Activated CD4-positive, alpha-beta T cell treated with anti-CD3 and anti-CD28 coated beads for 1 hour (primary cell): ENCODE data around the gene LRP2.

ENCODE experiments used
- DNase-seq: peaks from one replicate; pipeline ENCODE4 v3.0.0-alpha.2; 2020

Gene LRP2

DNA sequence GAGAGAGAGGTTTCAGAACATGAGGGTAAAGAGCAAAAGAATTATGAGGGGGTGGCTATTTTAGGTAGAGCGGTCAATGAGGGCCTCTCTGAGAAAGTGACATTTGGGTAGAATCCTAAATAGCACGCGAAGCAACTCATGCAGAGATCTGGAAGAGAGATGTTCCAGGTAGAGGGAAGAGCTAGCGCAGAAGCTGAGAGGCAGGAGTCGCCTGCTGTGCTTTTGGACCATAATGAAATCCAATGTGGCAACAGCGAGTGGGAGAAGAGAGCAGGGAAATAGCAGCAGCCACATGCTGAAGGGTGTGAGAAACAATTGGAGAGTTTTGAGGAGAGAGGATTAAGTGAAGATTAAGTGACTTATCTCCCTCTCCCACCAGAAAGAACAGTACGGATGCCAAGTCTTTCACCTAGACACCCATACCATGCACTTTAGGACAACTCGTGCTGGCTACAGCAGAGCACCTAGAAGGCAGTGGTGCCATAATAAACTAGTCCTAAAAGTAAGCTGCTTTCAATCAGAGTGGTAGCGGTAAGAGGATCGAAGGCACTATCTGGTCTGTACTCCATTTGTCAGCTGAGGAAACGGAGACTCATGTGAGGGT is 129.7 kb downstream of the LRP2 start:
- DNase-seq: no peak

- no peak for DNase-seq
These were observed 132.1 kb downstream of the LRP2 start for GRCh38 chr2:169230204-169230603.

- no peak for DNase-seq
These were observed 132.7 kb downstream of the LRP2 start for GRCh38 chr2:169229590-169229989.

DNA sequence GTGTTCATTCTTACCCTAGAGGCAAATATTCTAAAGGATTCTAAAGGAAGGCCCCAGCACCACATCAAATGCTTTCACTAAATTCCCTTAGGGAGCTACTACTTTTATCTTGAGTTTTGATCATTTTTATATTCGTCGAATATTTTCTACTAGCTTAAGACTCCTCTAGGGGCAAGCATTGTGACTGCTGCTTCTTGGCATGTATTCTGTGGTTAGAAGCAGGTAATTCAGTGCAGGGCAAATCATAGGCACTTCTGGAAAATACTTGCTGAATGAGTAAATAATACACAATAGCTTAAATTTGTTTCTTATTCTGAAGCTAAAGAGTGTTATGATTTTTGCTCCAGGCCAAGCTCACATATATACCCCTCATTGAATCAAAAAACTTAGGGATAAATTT is 136.4 kb downstream of the LRP2 start:
- DNase-seq: no peak

GRCh38 chr2:169225233-169225750 is 137.0 kb downstream of the LRP2 start:
- no peak for DNase-seq

- no peak for DNase-seq
These were observed 139.7 kb downstream of the LRP2 start for GRCh38 chr2:169222665-169223064.

- DNase-seq: no peak
These were observed 140.5 kb downstream of the LRP2 start for GRCh38 chr2:169221745-169222369.

DNA sequence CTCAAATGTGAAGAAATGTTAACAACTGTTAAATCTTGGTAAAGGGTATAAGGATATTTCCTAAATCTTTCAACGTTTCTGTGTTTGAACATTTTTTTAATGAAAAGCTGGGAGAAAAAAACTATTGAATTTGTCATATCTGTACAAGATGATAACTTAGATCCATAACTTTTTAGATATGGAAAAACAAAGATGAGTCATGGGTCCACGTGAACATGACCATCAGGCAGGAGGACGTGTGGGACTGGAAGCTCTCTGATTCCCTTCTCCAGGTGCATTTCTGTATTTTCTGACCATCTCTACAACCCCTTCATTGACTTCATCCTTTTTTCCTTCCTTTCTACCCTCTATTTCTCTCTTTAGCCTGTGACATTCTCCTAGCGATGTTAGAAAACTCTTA is 151.4 kb downstream of the LRP2 start:
- DNase-seq: no peak

GRCh38 chr2:169208026-169208425 is 154.3 kb downstream of the LRP2 start:
- no peak for DNase-seq

DNA sequence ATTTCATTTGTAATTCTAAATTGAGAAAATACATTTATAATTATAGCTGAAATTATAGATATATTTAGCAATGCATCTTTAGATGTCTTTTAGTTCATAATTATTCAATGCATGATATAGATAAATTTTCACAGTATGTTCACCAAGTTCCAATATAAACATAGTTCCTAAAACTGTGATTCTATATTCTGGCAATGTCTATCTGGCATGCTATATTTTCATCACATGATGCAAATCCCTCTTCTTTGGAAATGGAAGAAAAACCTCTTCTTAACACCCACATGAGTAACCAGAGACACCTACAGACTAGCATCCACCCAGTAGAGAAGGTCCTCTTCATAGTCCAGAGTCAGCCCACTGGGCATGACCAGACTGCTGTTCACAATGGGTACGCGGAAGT is 157.2 kb downstream of the LRP2 start:
- no peak for DNase-seq

GRCh38 chr2:169203952-169204351 is 158.4 kb downstream of the LRP2 start:
- DNase-seq: no peak

DNA sequence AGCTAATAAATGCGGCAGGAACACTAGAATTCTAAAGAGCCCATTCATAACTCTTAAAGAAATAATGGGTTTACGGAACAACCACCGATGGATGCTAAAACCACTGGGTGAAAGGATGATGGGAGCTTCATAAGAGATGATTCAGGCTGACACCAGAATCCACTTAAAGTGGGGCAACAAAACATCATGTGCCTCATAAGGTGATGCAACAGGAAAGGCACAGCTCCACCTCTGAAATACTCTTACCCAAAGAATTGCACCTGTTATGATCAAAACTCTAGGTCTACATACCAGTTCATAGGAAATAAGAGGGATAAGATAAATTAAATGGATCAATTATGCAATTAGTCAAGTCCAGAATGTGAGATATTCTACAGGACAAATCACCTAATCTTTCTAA is 161.6 kb downstream of the LRP2 start:
- DNase-seq: no peak

DNA sequence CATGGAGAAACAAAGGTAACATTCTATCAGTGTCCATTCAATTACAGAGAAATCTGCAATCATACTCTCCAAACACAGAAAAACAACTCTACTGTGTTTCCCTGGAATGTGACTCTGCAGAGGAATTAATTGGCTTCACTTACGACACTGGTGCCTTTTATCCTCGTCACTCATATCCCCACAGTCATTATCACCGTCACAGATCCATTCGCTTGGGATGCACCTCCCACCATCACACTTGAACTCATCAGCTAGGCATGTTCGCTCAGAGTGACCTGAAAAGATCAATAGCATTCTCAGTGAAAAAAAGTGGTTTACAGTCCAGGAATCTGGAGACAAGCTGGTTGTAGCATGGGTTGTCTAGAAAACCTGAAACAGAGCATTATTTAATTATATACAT is 168.7 kb downstream of the LRP2 start:
- DNase-seq: no peak

GRCh38 chr2:169190197-169190775 is 172.0 kb downstream of the LRP2 start:
- DNase-seq: no peak

DNA sequence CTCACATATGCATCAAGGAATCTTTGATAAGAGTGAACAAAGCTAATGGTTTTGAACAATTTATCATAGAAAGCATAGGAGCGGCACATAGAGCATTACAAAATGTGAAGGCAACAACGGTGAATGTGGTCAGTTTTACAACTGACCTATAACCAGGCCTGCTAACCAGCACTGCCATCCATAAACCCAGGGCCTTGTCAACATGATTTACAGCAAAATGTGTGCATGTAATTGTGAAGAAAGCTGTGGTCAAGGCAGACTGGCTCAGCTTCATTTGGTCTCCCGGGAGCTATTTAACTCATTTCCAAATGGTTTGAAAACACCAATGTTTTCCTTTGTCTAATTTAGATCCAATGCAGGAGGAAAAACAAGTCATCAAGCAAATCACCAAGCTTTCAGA is 173.2 kb downstream of the LRP2 start:
- DNase-seq: no peak

- no peak for DNase-seq
These were observed 176.6 kb downstream of the LRP2 start for GRCh38 chr2:169185711-169186110.

- DNase-seq: no peak
These were observed 178.3 kb downstream of the LRP2 start for GRCh38 chr2:169184074-169184473.

DNA sequence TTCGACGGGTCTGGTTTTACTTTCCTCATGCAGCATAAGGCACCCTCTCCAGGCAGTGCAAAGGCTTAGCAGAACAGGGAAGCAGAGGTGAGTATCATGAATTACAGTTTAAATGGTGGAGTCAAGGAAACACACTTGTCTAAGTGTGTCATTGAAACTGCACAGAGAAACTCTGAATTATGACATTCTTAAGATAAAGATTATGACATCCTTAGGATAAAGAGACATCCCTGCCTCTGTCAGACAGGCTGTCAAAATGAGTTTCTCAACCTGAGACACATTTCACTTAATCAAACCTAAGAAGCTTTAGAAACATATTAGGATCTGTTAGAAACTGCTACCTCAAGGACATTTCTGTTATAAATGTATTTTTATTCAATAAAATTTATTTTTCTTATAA is 179.8 kb downstream of the LRP2 start:
- no peak for DNase-seq

- no peak for DNase-seq
These were observed 183.4 kb downstream of the LRP2 start for GRCh38 chr2:169178804-169179390.

DNA sequence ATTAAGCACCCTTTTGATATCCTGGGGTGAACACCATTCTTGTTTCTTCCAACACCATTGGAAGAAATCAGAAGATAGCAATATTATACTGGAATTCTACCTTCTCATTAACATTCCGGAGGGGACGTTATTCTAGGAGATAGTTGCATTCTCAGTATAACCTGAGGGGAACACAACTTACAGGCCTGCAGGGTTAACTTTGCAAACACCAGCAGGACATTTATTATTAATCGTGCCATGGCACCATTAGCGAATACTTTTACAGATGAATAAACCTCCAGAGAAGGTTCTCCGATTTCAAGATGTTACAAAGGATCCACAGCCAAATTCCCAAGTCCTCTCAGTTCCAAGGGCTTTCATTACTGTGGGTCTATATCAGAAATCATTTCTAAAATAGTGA is 184.0 kb downstream of the LRP2 start:
- no peak for DNase-seq

- DNase-seq: no peak
These were observed 187.2 kb downstream of the LRP2 start for GRCh38 chr2:169175112-169175511.

DNA sequence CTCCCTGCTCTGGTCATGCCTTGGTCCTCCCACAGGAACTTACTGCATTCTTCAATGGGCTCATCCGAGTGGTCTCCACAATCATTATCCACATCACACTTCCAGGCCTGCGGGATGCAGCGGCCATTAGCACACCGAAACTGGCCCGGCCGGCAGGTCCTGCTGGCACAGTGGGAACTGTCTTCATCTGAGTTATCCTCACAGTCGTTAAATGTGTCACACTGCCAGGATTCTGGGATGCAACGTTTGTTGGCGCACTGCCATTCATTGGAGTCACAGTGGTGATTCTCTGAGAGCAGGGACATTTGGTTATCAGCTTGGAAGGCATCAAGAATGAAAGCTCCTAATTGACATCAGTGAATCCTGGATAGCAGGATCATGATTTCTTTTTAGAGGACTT is 188.5 kb downstream of the LRP2 start:
- DNase-seq: no peak

DNA sequence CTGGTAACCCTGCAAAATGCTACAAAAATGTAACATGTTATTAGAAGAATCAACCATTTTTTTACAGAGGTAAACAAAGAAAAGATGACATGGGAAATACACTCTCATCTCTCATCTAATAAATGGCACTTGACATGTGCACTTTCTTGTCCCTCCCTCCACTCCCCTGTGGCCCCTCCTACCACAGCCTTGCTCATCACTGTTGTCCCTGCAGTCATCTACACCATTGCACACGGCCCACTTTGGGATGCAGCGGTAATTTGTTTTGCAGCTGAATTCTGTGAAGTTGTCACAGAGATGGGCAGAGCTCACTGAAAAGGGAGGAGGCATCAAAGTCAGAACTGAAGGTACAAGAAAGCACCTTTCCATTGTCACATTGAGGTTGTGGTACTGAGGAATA is 189.4 kb downstream of the LRP2 start:
- no peak for DNase-seq

DNA sequence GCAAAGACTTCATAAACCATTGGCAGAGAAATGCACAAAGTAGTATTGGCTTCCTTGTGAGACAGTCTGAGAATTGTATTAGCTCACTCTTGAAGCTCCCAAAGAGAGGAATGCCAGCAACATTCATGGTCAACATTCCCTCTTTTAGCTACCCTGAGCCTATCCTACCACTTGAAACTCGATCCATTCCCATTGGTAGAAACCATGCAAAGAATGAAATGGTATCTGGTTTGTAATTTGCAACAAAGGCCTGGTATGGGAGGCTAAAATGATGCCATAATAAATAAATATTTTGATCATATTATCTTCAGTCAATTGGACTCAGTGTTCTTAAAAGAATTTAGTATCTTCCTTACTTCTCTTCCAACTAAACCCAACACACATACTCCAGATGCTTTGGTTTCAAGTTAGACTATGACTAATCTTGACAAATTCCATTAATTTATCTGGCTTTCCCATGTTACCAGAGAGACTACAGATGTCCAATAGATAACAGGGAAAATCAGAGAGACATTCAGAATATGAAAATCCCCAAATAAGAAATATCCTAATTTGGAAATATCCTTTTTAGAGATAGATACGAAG is 190.1 kb downstream of the LRP2 start:
- no peak for DNase-seq
